Neuronal stem cell (in vitro differentiated cells): ENCODE results near the gene C14orf180.
A peak's percentile ranks its signal among the peaks of the same experiment; 100 is the strongest.

Experiments
- DNase-seq: peaks from one replicate; pipeline ENCODE4 v3.0.0-alpha.2; 2013; ENCODE audit warnings: low spot score
- H2AFZ ChIP-seq: one replicate; pipeline ENCODE4 v1.6.1; 2013; ENCODE audit warnings: mild to moderate bottlenecking, low read length, inconsistent platforms
- H2AK5ac ChIP-seq: 2 replicates; pipeline ENCODE4 v1.6.1; 2013; ENCODE audit warnings: low read depth, mild to moderate bottlenecking, inconsistent platforms, low read length, moderate library complexity, mixed read lengths
- H2BK120ac ChIP-seq: 2 replicates; pipeline ENCODE4 v1.6.1; 2013; ENCODE audit warnings: low read depth, mild to moderate bottlenecking, inconsistent platforms, low read length, moderate library complexity, mixed read lengths
- H2BK12ac ChIP-seq: one replicate; pipeline ENCODE4 v1.6.1; 2013; ENCODE audit warnings: low read length, inconsistent platforms
- H2BK15ac ChIP-seq: 2 replicates; pipeline ENCODE4 v1.6.1; 2013; ENCODE audit warnings: mild to moderate bottlenecking, low read length, inconsistent platforms, mixed read lengths
- H2BK5ac ChIP-seq: one replicate; pipeline ENCODE4 v1.6.1; 2013; ENCODE audit warnings: inconsistent platforms, mild to moderate bottlenecking, low read length, moderate library complexity
- H3K14ac ChIP-seq: one replicate; pipeline ENCODE4 v1.6.1; 2013; ENCODE audit warnings: low read length, inconsistent platforms
- H3K18ac ChIP-seq: 2 replicates; pipeline ENCODE4 v1.6.1; 2013; ENCODE audit warnings: low read length, inconsistent platforms
- H3K23ac ChIP-seq: 2 replicates; pipeline ENCODE4 v1.6.1; 2013; ENCODE audit warnings: low read depth, mild to moderate bottlenecking, mixed read lengths, low read length, inconsistent platforms; ENCODE audit not compliant: poor library complexity
- H3K27ac ChIP-seq: replicated peaks from 3 replicates; pipeline ENCODE4 v1.5.1; 2013; ENCODE audit warnings: low read length, inconsistent platforms
- H3K27me3 ChIP-seq, 3 experiments: 2 replicates each; pipeline ENCODE4 v1.6.1; 2013; ENCODE audit warnings: low read length in 3 of 3, mild to moderate bottlenecking in 2 of 3, inconsistent platforms in 1 of 3, low read depth in 1 of 3, mixed read lengths in 1 of 3, moderate library complexity in 1 of 3; ENCODE audit not compliant: control insufficient read depth in 3 of 3, insufficient read depth in 3 of 3
- H3K36me3 ChIP-seq, 2 donors: replicated peaks in 1 of 2; 2 replicates each; pipeline ENCODE4 v1.6.1; 2013; ENCODE audit warnings: low read length in 2 of 2; ENCODE audit not compliant: control insufficient read depth in 2 of 2, insufficient read depth in 2 of 2
- H3K4ac ChIP-seq: 2 replicates; pipeline ENCODE4 v1.6.1; 2013; ENCODE audit warnings: inconsistent platforms, mild to moderate bottlenecking, low read length, moderate library complexity
- H3K4me1 ChIP-seq, 2 donors: 1 replicate in 1 of 2; 2 replicates in 1 of 2; pipeline ENCODE4 v1.6.1; 2013; ENCODE audit warnings: low read length in 2 of 2, low read depth in 1 of 2; ENCODE audit not compliant: control insufficient read depth in 2 of 2, insufficient read depth in 1 of 2
- H3K4me2 ChIP-seq: one replicate; pipeline ENCODE4 v1.6.1; 2013; ENCODE audit warnings: mild to moderate bottlenecking, low read length, inconsistent platforms; ENCODE audit not compliant: insufficient read depth, poor library complexity, severe bottlenecking
- H3K4me3 ChIP-seq, 2 donors: 2 replicates each; pipeline ENCODE4 v1.5.1; 2013; ENCODE audit warnings: low read length in 2 of 2, mild to moderate bottlenecking in 2 of 2, inconsistent platforms in 1 of 2, moderate library complexity in 1 of 2
- H3K79me1 ChIP-seq: one replicate; pipeline ENCODE4 v1.6.1; 2013; ENCODE audit warnings: low read depth, mild to moderate bottlenecking, inconsistent platforms, low read length, moderate library complexity
- H3K9ac ChIP-seq: one replicate; pipeline ENCODE4 v1.6.1; 2013; ENCODE audit warnings: mild to moderate bottlenecking, low read depth, low read length, inconsistent platforms; ENCODE audit not compliant: poor library complexity
- H3K9me3 ChIP-seq, 2 donors: replicated peaks in 1 of 2; 2 replicates each; pipeline versions ENCODE3 to v1.6.1; 2013; ENCODE audit warnings: low read length in 2 of 2, mild to moderate bottlenecking in 2 of 2, inconsistent platforms in 1 of 2, low read depth in 1 of 2, mixed read lengths in 1 of 2, moderate library complexity in 1 of 2; ENCODE audit not compliant: control insufficient read depth in 2 of 2, insufficient read depth in 1 of 2
- H4K8ac ChIP-seq: one replicate; pipeline ENCODE4 v1.6.1; 2013; ENCODE audit warnings: low read depth, mild to moderate bottlenecking, inconsistent platforms, low read length, moderate library complexity
- H4K91ac ChIP-seq: one replicate; pipeline ENCODE4 v1.6.1; 2013; ENCODE audit warnings: low read length, low read depth, mild to moderate bottlenecking, inconsistent platforms; ENCODE audit not compliant: poor library complexity
- WGBS, 2 donors: extraction: QIAGEN DNeasy Blood & Tissue Kit; methylation state at CpG; one replicate each; pipeline ENCODE4 v1.1.7; 2013; ENCODE audit warnings: missing lambda C conversion rate in 2 of 2, mixed read lengths in 1 of 2; ENCODE audit not compliant: insufficient read length in 2 of 2, insufficient replicate concordance in 1 of 2; ENCODE audit errors: extremely low coverage in 2 of 2; 5-methylcytosine and 5-hydroxymethylcytosine counted together

The C14orf180 gene

GRCh38 chr14:104591506-104592291 lies 12.1 kb downstream of the C14orf180 start:
- Histone ChIP-seq H3K14ac (peak overlapping the region; percentile 73), H3K4me1 (peaks cover 2 to 8% of the 10 kb centered on the region in 2 donors), H2BK15ac (no peak overlapping the region), H3K9me3 (peaks cover 0 to 2% of the 10 kb centered on the region in 2 donors), H2AK5ac (peak overlapping the region; percentile 66), H2BK120ac (peak overlapping the region; percentile 36), H3K27ac (no peak overlapping the region), H2BK5ac (no peak overlapping the region), H2BK12ac (peak overlapping the region; percentile 49), H3K36me3 (no peaks in the 10 kb centered on the region), H3K23ac (no peak overlapping the region), H3K4me3 (peak overlapping the region in 1 of 2 donors; percentile 32), H4K91ac (no peak overlapping the region), H3K4me2 (no peak overlapping the region), H3K79me1 (peaks cover 2% of the 10 kb centered on the region), H3K18ac (peak overlapping the region; percentile 52), H3K27me3 (peaks cover 0 to 27% (median 3%) of the 10 kb centered on the region in 3 experiments), H2AFZ (no peak overlapping the region), H3K4ac (no peak overlapping the region), H4K8ac (no peak overlapping the region), H3K9ac (no peak overlapping the region)
- no CpG with 5 or more reads among the region's 26 CpGs for WGBS, 2 donors
- DNase-seq, result no peak

- Histone ChIP-seq H3K4ac (no peak overlapping the region), H2AK5ac (no peak overlapping the region), H3K23ac (peak overlapping the region; percentile 93), H2BK15ac (no peak overlapping the region), H3K18ac (no peak overlapping the region), H4K8ac (peak overlapping the region; percentile 56), H4K91ac (no peak overlapping the region), H2BK5ac (peak overlapping the region; percentile 53), H3K9ac (peak overlapping the region; percentile 85), H2BK12ac (peak overlapping the region; percentile 49), H3K36me3 (no peaks in the 10 kb centered on the region), H2BK120ac (no peak overlapping the region), H3K27me3 (peaks cover 0 to 25% (median 3%) of the 10 kb centered on the region in 3 experiments), H3K9me3 (peaks cover 0 to 2% of the 10 kb centered on the region in 2 donors), H3K79me1 (peaks cover 2% of the 10 kb centered on the region), H3K27ac (no peak overlapping the region), H3K4me3 (peak overlapping the region in 1 of 2 donors; percentile 32), H3K14ac (peak overlapping the region; percentile 73), H2AFZ (no peak overlapping the region), H3K4me1 (peaks cover 2 to 8% of the 10 kb centered on the region in 2 donors), H3K4me2 (no peak overlapping the region)
- no CpG with 5 or more reads among the region's 3 CpGs for WGBS, 2 donors
- DNase-seq, result no peak
These were observed 12.7 kb downstream of the C14orf180 start for GRCh38 chr14:104592292-104592672.

- Histone ChIP-seq H3K4me1 (peaks cover 2 to 8% of the 10 kb centered on the region in 2 donors), H2AFZ (no peak overlapping the region), H3K4ac (no peak overlapping the region), H3K23ac (peak overlapping the region; percentile 93), H3K4me3 (no peak overlapping the region), H2BK15ac (no peak overlapping the region), H2AK5ac (peak overlapping the region; percentile 84), H3K36me3 (no peaks in the 10 kb centered on the region), H4K8ac (peak overlapping the region; percentile 56), H2BK5ac (peak overlapping the region; percentile 53), H3K9ac (peak overlapping the region; percentile 85), H3K27ac (no peak overlapping the region), H3K27me3 (peaks cover 0 to 22% (median 3%) of the 10 kb centered on the region in 3 experiments), H3K9me3 (peaks cover 0 to 2% of the 10 kb centered on the region in 2 donors), H3K79me1 (peaks cover 2% of the 10 kb centered on the region), H2BK120ac (no peak overlapping the region), H2BK12ac (peak overlapping the region; percentile 31), H4K91ac (no peak overlapping the region), H3K18ac (peak overlapping the region; percentile 71), H3K4me2 (no peak overlapping the region), H3K14ac (no peak overlapping the region)
- DNase-seq, result no peak
- WGBS, 2 donors, result no CpG with 5 or more reads among the region's 8 CpGs
These were observed 13.2 kb downstream of the C14orf180 start for GRCh38 chr14:104592785-104593184.

- no peak overlapping the region for H2BK120ac ChIP-seq
- no peak overlapping the region for H3K4me2 ChIP-seq
- peak overlapping the region; percentile 37 for H3K4ac ChIP-seq
- no CpG with 5 or more reads among the region's 18 CpGs for WGBS, 2 donors
- H3K4me1 ChIP-seq, result peaks cover 1 to 8% of the 10 kb centered on the region in 2 donors
- DNase-seq, result no peak
- peak overlapping the region; percentile 84 for H2AK5ac ChIP-seq
- H3K23ac ChIP-seq, result peak overlapping the region; percentile 93
- no peak overlapping the region for H4K91ac ChIP-seq
- H3K14ac ChIP-seq, result peak overlapping the region; percentile 63
- H3K27ac ChIP-seq, result no peak overlapping the region
- peak overlapping the region; percentile 70 for H3K9ac ChIP-seq
- H2AFZ ChIP-seq, result no peak overlapping the region
- peaks cover 2% of the 10 kb centered on the region for H3K79me1 ChIP-seq
- H2BK5ac ChIP-seq, result no peak overlapping the region
- H3K27me3 ChIP-seq, result peaks cover 0 to 22% (median 3%) of the 10 kb centered on the region in 3 experiments
- H2BK15ac ChIP-seq, result no peak overlapping the region
- peak overlapping the region; percentile 71 for H3K18ac ChIP-seq
- H3K36me3 ChIP-seq, result no peaks in the 10 kb centered on the region
- no peak overlapping the region for H3K4me3 ChIP-seq
- H2BK12ac ChIP-seq, result no peak overlapping the region
- H3K9me3 ChIP-seq, result peaks cover 0 to 2% of the 10 kb centered on the region in 2 donors
- no peak overlapping the region for H4K8ac ChIP-seq
These were observed 13.7 kb downstream of the C14orf180 start for GRCh38 chr14:104593241-104593701.
